ENCODE measurements around the gene SIDT2.

The SIDT2 gene

DNA sequence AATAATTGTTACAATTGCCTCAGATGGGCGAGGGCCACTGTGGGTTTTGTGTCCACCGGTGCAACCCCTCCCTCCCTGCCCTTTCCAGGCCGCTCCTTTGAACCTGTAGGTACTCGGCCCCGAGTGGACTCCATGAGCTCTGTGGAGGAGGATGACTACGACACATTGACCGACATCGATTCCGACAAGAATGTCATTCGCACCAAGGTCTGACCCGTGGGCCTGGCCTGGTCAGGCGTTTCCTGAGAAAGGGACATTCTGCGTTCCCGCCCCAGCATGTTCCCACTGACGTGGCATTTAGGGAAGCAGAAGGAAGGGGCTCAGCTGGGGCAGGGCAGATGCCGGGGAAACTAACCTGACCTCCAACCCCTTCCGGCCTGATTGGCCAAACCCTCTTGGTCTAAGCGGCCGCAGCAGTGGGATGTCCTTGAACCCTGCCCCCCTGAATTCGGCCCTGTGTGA is 10.1 kb downstream of the SIDT2 start:
- in situ Hi-C loops (cut with HindIII; ENCODE audit: low sequenced_read_pairs) = no loop called here
- H3K4me3 ChIP-seq (ENCODE audit: low read depth, low read length) = no peak overlapping the region
- TF ChIP-seq, protein P1, sequence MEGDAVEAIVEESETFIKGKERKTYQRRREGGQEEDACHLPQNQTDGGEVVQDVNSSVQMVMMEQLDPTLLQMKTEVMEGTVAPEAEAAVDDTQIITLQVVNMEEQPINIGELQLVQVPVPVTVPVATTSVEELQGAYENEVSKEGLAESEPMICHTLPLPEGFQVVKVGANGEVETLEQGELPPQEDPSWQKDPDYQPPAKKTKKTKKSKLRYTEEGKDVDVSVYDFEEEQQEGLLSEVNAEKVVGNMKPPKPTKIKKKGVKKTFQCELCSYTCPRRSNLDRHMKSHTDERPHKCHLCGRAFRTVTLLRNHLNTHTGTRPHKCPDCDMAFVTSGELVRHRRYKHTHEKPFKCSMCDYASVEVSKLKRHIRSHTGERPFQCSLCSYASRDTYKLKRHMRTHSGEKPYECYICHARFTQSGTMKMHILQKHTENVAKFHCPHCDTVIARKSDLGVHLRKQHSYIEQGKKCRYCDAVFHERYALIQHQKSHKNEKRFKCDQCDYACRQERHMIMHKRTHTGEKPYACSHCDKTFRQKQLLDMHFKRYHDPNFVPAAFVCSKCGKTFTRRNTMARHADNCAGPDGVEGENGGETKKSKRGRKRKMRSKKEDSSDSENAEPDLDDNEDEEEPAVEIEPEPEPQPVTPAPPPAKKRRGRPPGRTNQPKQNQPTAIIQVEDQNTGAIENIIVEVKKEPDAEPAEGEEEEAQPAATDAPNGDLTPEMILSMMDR (IDR thresholded peaks at IDR 0.05; ENCODE audit: low read depth, low read length, missing control alignments) = no peak
- no peak for DNase-seq (ENCODE audit: low read depth)

DNA sequence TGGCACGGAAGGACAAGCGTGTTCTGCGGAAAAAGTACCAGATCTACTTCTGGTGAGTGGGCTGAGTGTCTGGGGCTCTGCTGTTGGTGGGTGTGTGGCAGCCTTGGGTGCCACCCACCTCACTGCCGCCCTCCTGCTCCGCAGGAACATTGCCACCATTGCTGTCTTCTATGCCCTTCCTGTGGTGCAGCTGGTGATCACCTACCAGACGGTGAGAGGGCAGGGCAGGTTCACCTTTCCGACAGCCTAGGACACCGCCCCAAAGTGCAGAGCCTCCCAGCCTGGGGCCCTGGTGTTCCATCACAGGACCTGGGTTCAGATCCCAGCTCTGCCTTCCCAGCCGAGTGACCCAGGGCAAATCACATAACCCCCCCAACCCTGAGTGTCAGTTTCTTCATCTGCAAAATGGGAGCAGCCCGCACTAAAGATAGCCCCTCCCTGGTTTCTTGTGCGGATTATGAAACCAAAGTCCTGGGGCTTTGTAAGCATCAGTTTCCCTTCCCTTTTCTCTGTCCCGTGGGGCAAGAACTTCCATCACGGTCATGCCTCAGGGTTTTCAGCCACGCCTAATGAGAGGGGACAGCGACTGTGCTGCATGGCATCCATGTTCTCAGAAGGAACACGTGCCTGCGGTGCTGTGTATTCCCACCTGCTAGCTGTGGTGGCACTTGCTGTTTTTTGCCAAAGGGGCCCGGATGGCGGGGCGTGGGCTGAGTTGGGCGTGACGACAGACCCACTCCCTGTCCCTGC is 10.8 kb downstream of the SIDT2 start:
- TF ChIP-seq, protein P1 (IDR thresholded peaks at IDR 0.05; ENCODE audit: low read depth, low read length, missing control alignments) = no peak
- H3K4me3 ChIP-seq (ENCODE audit: low read depth, low read length) = no peak overlapping the region
- DNase-seq (ENCODE audit: low read depth) = no peak
- in situ Hi-C loops (cut with HindIII; ENCODE audit: low sequenced_read_pairs) = no loop called here

DNA sequence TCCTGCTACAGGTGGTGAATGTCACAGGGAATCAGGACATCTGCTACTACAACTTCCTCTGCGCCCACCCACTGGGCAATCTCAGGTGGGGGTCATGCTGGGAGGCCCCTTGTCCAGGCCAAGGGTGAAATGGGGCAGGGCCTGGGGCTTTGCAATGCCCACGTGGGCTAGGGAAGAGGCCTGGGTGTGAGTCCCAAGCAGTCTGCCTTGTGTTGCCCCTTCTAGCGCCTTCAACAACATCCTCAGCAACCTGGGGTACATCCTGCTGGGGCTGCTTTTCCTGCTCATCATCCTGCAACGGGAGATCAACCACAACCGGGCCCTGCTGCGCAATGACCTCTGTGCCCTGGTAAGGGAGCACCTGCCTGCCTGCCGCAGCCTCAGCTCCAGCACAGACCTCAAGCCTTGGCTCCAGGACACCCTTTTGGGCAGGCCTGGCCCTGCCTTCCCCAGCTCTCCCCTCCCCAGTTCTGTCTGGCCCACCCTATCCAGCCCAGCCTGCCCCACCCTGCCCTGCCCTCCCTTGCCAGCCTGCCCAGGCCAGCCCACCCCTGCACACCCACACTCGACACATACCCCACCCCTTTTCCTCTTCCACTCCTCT is 11.5 kb downstream of the SIDT2 start:
- no peak for DNase-seq (ENCODE audit: low read depth)
- TF ChIP-seq, protein P1 (IDR thresholded peaks at IDR 0.05; ENCODE audit: low read depth, low read length, missing control alignments) = no peak
- in situ Hi-C loops (cut with HindIII; ENCODE audit: low sequenced_read_pairs) = no loop called here
- no peak overlapping the region for H3K4me3 ChIP-seq (ENCODE audit: low read depth, low read length)

DNA sequence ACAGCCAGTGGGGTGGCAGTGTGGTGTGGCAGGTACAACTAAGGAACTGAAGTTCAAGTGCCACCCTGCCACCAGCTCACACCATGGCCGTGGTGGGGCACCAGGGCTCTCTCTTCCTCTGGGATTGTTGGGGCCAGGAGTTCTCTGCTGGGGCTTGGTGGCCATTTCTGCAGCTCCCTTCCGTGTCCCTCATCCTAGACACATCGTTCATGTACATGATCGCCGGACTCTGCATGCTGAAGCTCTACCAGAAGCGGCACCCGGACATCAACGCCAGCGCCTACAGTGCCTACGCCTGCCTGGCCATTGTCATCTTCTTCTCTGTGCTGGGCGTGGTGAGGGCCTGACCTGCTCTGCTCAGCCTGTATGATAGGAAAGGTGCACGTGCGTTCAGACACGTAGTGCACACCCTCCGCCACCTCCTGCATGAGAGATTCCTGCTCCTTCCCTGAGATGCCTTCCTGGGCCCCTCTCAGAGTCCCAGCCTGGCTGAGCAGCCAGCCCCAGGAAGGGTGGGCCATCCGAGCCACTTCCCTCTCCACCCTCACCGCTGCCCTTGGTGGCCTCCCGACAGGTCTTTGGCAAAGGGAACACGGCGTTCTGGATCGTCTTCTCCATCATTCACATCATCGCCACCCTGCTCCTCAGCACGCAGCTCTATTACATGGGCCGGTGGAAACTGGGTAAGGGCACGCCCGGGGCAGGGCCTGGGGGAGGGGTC is 13.3 kb downstream of the SIDT2 start:
- in situ Hi-C loops (cut with HindIII; ENCODE audit: low sequenced_read_pairs) = no loop called here
- no peak overlapping the region for H3K4me3 ChIP-seq (ENCODE audit: low read depth, low read length)
- TF ChIP-seq, protein P1 (IDR thresholded peaks at IDR 0.05; ENCODE audit: low read depth, low read length, missing control alignments) = no peak
- DNase-seq (ENCODE audit: low read depth) = no peak

DNA sequence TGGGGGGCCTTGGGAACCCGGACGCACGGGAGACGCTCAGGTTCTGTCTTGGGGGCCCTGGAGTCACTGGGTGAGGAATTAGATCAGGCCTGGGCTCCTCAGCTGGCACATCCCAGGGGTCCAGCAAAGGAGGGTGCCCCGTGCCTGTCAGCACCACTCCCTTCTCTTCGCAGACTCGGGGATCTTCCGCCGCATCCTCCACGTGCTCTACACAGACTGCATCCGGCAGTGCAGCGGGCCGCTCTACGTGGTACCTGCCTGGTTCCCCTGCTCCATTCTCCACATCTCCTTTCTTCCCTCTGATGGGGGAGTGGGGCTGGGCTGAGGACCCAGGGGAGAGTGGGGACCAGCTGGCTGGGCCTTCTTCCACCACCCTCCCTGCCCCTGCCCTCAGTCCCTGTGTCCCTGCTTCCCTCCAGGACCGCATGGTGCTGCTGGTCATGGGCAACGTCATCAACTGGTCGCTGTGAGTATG is 13.9 kb downstream of the SIDT2 start:
- in situ Hi-C loops (cut with HindIII; ENCODE audit: low sequenced_read_pairs) = no loop called here
- TF ChIP-seq, protein P1 (IDR thresholded peaks at IDR 0.05; ENCODE audit: low read depth, low read length, missing control alignments) = no peak
- no peak for DNase-seq (ENCODE audit: low read depth)
- no peak overlapping the region for H3K4me3 ChIP-seq (ENCODE audit: low read depth, low read length)

DNA sequence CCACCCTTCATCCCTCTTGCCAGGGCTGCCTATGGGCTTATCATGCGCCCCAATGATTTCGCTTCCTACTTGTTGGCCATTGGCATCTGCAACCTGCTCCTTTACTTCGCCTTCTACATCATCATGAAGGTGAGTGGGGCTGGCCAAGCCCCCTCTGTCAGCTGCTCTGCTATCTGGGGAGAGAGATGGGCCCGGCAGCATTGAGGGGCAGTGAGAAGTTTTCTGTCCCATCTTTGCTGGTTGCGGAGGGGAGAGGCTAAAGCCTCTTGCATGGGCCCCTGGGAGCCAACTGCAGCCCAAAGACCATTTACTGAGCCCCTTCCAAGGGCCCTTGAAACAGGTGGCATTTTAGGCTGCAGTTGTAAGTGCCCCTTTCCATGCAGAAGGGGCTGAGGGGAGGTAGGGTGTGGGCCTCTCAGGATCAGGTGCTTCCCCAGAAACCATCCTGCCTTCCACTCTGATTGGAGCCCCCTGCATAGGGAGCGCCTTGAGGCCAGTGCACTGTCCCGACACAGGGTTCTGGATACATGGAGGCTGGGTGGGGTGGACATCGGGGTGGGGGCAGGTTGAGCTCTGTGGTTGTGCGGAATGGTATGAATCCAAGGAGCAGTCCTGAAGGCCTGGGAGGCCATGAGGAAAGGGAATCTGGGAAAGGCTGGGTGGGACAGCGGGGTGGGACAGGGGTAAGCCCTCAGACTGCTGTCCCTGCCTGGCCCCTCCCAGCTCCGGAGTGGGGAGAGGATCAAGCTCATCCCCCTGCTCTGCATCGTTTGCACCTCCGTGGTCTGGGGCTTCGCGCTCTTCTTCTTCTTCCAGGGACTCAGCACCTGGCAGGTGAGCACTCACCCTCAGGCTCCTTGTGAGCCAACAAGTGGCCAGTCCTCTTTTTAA is 14.8 kb downstream of the SIDT2 start:
- TF ChIP-seq, protein P1 (IDR thresholded peaks at IDR 0.05; ENCODE audit: low read depth, low read length, missing control alignments) = no peak
- DNase-seq (ENCODE audit: low read depth) = no peak
- no peak overlapping the region for H3K4me3 ChIP-seq (ENCODE audit: low read depth, low read length)
- in situ Hi-C loops (cut with HindIII; ENCODE audit: low sequenced_read_pairs) = no loop called here
